OCI-LY7 (cell line): Measurements from ENCODE around the gene HEG1. TPM values are rescaled to one million over a fixed set of nuclear protein-coding genes. Genes with fewer than 3 reads are reported as not detected.

Experiments used
- BruUV-seq: library from RNA; stranded (reverse); fragments of 400-500 nt; replicated peaks from 2 replicates; lab custom pipeline; 2021; lab: Mats Ljungman, UMichigan
- CTCF ChIA-PET: fragments of 300-600 bp; sonication (Branson Sonifier 250); formaldehyde crosslinking; loops from one replicate; lab custom pipeline; 2022; ENCODE audit warnings: antibody characterized with exemption; ENCODE audit not compliant: unreplicated experiment; lab: Charles Lee
- POLR2A ChIA-PET: fragments of 300-600 bp; sonication (Branson Sonifier 250); formaldehyde crosslinking; loops from one replicate; lab custom pipeline; 2022; ENCODE audit warnings: antibody characterized with exemption; lab: Charles Lee
- DNase-seq: peaks from one replicate; pipeline ENCODE4 v3.0.0-alpha.2; 2015; ENCODE audit warnings: low spot score
- H2AFZ ChIP-seq: fragments of 200-600 bp; sonication (generic), shearing (Covaris generic); 2 replicates; pipeline ENCODE4 v1.6.1; 2014; ENCODE audit warnings: mild to moderate bottlenecking, antibody characterized with exemption, low read length, moderate library complexity
- H3K27ac ChIP-seq: fragments of 200-600 bp; sonication (generic); 2 replicates; pipeline ENCODE4 v1.5.1; 2014; ENCODE audit warnings: mixed run types, low read depth, mild to moderate bottlenecking, moderate library complexity, low read length, inconsistent platforms; ENCODE audit not compliant: poor library complexity, severe bottlenecking
- H3K36me3 ChIP-seq: fragments of 200-600 bp; sonication (generic); 2 replicates; pipeline ENCODE4 v1.6.1; 2014; ENCODE audit warnings: mild to moderate bottlenecking, antibody characterized with exemption, low read length, moderate library complexity, mixed read lengths; ENCODE audit not compliant: insufficient read depth
- H3K4me1 ChIP-seq: fragments of 200-600 bp; sonication (generic); 2 replicates; pipeline ENCODE4 v1.5.1; 2014; ENCODE audit warnings: mild to moderate bottlenecking, low read length; ENCODE audit not compliant: insufficient read depth, poor library complexity, severe bottlenecking
- H3K4me2 ChIP-seq: fragments of 200-600 bp; sonication (generic); 2 replicates; pipeline ENCODE4 v1.6.1; 2014; ENCODE audit warnings: mild to moderate bottlenecking, low read length
- H3K4me3 ChIP-seq: fragments of 200-600 bp; sonication (generic); 2 replicates; pipeline ENCODE4 v1.5.1; 2014; ENCODE audit warnings: mild to moderate bottlenecking, low read depth, low read length; ENCODE audit not compliant: poor library complexity, severe bottlenecking
- H3K79me2 ChIP-seq: fragments of 200-600 bp; sonication (generic); 2 replicates; pipeline ENCODE4 v1.6.1; 2016; ENCODE audit warnings: low read depth, mild to moderate bottlenecking, low read length, moderate library complexity, mixed read lengths; ENCODE audit not compliant: insufficient read depth
- H3K9me2 ChIP-seq: fragments of 200-600 bp; sonication (generic); 2 replicates; pipeline ENCODE4 v1.6.1; 2016; ENCODE audit warnings: mild to moderate bottlenecking, low read length, mixed read lengths; ENCODE audit not compliant: insufficient read depth
- H3K9me3 ChIP-seq: fragments of 200-600 bp; sonication (generic); 2 replicates; pipeline ENCODE4 v1.6.1; 2014; ENCODE audit warnings: mild to moderate bottlenecking, mixed run types, low read length, mixed read lengths
- H4K20me1 ChIP-seq: fragments of 200-600 bp; sonication (generic); 2 replicates; pipeline ENCODE4 v1.6.1; 2014; ENCODE audit warnings: mild to moderate bottlenecking, antibody characterized with exemption, low read length, moderate library complexity, mixed read lengths; ENCODE audit not compliant: insufficient read depth
- CTCF ChIP-seq: fragments of 200-600 bp; sonication (generic); conservative IDR thresholded peaks from 2 replicates; pipeline ENCODE4 v1.5.1; 2014; ENCODE audit warnings: mild to moderate bottlenecking, antibody characterized with exemption, low read length, moderate library complexity, mixed read lengths
- EZH2phosphoT487 ChIP-seq: fragments of 200-600 bp; sonication (generic); IDR thresholded peaks from 2 replicates; pipeline ENCODE4 v1.6.1; 2018; ENCODE audit warnings: low read depth, borderline replicate concordance, mild to moderate bottlenecking, mixed run types, antibody characterized with exemption, low read length, moderate library complexity, mixed read lengths
- intact Hi-C: fragments of 100-400 bp; cut with micrococcal nuclease; formaldehyde crosslinking; loops from one replicate; pipeline ENCODE4 v1.10.0; 2022; ENCODE audit not compliant: unreplicated experiment
- total RNA-seq, 2 experiments: library from RNA; depleted of rRNA in 1 of 2; stranded (reverse); fragments of >200 nt in 1 of 2; shearing (Covaris generic) in 1 of 2; gene quantifications; 2 replicates each; pipeline ENCODE4 v1.2.3, GENCODE V29; 2014 to 2022

Gene HEG1
- total RNA-seq, 2 experiments from 2014 or later: 2.4 to 6.0 TPM

GRCh38 chr3:125035217-125035616, 20.6 kb downstream of the HEG1 start:
- H3K9me3 ChIP-seq: no peaks in the 10 kb centered on the region
- TF ChIP-seq CTCF (no peak), EZH2phosphoT487 (no peak)
- intact Hi-C loops: no loop called here
- no peak overlapping the region for H3K4me2 ChIP-seq
- H2AFZ ChIP-seq: no peak overlapping the region
- no peak overlapping the region for H3K27ac ChIP-seq
- H3K9me2 ChIP-seq: no peaks in the 10 kb centered on the region
- POLR2A ChIA-PET: no interaction called here
- CTCF ChIA-PET: no interaction called here
- H3K79me2 ChIP-seq: no peaks in the 10 kb centered on the region
- no peaks in the 10 kb centered on the region for H4K20me1 ChIP-seq
- no peaks in the 10 kb centered on the region for H3K36me3 ChIP-seq
- no TSS peak for BruUV-seq
- DNase-seq: no peak
- H3K4me1 ChIP-seq: no peaks in the 10 kb centered on the region
- no peak overlapping the region for H3K4me3 ChIP-seq

GRCh38 chr3:125033616-125034015, 22.2 kb downstream of the HEG1 start:
- DNase-seq: no peak
- TF ChIP-seq CTCF (no peak), EZH2phosphoT487 (no peak)
- Histone ChIP-seq H3K9me2 (no peaks in the 10 kb centered on the region), H3K4me1 (no peaks in the 10 kb centered on the region), H3K79me2 (no peaks in the 10 kb centered on the region), H2AFZ (no peak overlapping the region), H4K20me1 (no peaks in the 10 kb centered on the region), H3K9me3 (no peaks in the 10 kb centered on the region), H3K36me3 (no peaks in the 10 kb centered on the region), H3K27ac (no peak overlapping the region), H3K4me3 (no peak overlapping the region), H3K4me2 (no peak overlapping the region)
- no TSS peak for BruUV-seq
- ChIA-PET CTCF (no interaction called here), POLR2A (no interaction called here)
- intact Hi-C loops: no loop called here

GRCh38 chr3:125033135-125033534, 22.7 kb downstream of the HEG1 start:
- intact Hi-C loops: no loop called here
- Histone ChIP-seq H3K4me2 (no peak overlapping the region), H3K4me1 (no peaks in the 10 kb centered on the region), H3K36me3 (no peaks in the 10 kb centered on the region), H2AFZ (no peak overlapping the region), H3K79me2 (no peaks in the 10 kb centered on the region), H3K4me3 (no peak overlapping the region), H3K9me2 (no peaks in the 10 kb centered on the region), H3K27ac (no peak overlapping the region), H4K20me1 (no peaks in the 10 kb centered on the region), H3K9me3 (no peaks in the 10 kb centered on the region)
- ChIA-PET CTCF (no interaction called here), POLR2A (no interaction called here)
- no peak for DNase-seq
- BruUV-seq: no TSS peak
- TF ChIP-seq CTCF: no peak
- no peak for TF ChIP-seq EZH2phosphoT487
